HG02588 (cell line): Measurements from ENCODE around the gene MAP2K5.
"Not testable (repeated sequence)": the region's sequence is repeated elsewhere in the genome, so short reads cannot be mapped to it uniquely, and the experiment has no call there.

Experiments
- ATAC-seq: cut with Tn5 transposase; IDR thresholded peaks from one replicate; pipeline ENCODE4 v1.9.1; 2021; ENCODE audit warnings: mild to moderate bottlenecking, moderate library complexity; ENCODE audit not compliant: unreplicated experiment

MAP2K5 gene

DNA sequence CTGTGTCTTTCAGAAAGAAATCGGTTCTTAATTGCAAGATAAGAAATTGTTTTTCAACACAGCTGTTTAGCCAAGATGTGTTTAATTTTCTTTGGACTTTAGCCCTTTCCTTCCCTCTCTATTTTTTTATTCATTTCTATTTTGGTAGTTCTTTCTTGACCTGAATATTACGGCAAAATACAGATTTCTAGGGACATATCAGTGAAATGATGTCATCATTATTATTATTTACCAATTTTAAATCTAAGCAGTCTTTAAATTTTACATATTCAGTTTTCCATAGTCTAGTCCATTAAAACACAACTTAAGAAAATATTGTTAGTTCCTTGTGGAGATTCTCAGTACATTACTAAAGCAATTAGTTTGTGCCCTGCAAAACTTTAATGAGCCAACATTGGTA, 104.3 kb downstream of the MAP2K5 start:
- no peak for ATAC-seq

DNA sequence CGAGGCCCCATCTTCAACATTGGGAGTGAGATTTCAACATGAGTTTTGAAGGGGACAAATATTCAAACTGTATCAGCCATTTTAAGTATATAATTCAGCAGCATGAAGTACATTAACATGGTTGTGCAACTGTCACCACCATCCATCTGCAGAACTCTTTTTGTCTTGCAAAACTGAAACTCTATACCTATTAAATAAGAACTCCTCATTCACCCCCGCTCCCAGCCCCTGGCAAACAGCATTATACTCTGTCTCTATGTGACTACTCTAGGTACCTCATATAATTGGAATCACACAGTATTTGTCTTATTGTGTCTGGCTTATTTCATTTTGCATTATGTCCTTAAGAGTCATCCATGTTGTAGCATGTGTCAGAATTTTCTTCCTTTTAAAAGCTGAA, 110.1 kb downstream of the MAP2K5 start:
- no peak for ATAC-seq

DNA sequence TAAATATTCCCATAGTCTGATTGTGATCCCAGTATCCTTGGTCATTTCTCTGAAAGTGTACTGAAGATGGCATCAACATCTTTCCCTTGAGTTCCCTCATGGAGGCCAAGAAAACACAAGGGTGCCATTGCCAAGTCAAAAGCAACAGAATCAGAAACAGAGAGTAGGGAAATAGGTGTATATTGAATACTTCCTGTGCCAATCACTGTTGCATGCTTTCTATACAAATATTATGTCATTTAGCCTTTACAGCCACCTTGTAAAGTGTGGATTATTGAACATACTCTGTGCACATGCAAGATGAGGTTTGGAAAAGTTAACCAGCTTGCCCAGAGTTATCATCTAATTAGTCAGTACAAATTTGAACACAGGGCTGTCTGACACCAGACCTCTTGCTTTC, 117.9 kb downstream of the MAP2K5 start:
- ATAC-seq = no peak

DNA sequence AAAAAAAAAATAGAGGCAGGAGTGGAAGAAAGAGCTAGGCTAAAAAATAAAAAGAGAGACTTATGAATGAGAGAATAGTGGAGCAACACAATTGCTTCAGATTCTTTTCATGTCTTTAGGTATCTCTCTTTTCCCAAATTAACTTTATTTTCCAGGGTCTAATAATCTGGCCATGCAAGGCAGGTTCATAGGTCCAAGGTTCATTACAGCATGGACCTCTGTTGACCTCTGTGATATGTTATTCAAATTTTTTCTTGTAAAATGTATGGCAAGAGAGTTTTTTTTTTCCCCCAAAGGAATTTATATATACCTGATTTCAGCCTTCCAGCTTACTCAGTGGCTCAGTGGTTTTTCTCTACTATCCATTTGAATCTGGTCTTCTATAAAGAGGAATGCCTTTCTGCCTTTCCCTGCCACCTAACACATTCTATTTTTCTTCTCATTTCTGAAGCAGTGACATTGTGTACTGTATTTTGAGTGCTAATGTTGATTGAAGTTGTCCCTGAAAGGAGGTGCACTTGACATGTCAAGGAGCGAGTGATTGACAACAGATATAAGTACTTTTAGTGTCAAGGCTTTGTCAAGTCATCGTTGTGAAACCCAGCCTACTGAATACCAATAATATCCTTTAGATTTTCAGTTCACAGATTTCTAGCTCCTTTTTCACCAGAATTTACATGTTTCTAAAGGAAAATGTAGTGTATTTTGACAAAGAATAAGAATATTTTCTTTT, 118.5 kb downstream of the MAP2K5 start:
- ATAC-seq = no peak

DNA sequence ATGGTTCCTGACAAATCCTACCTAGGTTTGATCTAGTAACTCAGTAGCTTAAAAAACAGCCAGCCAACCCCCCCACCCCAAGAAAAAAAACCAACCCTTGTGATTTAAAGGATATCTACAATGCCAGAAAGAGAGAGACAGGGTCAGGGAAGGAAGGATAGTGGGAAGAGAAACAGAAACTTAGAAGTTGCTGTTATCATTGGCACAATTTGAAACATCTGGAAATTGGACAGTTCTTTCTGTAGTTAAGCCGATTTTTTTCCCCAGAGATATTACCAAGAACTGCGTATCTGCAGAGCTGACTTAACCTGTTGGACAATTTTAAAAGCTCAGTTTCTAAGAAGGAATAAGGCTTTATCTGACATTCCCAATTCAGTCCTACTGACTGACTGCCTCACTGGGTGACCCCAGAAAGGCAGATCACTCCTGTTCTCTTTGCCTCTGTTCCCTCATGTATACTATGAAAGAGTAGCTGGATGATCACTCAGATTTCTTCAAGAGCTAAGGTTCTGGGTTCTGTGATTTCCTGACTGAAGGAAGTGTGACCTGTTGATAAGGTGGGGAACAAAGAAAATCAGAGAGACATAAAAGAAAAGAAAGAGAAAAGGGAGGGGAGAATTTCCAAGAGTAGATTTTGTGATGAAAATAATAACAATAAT, 128.3 kb downstream of the MAP2K5 start:
- no peak for ATAC-seq

DNA sequence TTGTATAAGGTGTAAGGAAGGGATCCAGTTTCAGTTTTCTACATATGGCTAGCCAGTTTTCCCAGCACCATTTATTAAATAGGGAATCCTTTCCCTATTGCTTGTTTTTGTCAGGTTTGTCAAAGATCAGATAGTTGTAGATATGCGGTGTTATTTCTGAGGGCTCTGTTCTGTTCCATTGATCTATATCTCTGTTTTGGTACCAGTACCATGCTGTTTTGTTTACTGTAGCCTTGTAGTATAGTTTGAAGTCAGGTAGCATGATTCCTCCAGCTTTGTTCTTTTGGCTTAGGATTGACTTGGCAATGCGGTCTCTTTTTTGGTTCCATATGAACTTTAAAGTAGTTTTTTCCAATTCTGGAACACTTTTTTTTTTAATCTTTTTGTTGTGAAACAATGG, 130.3 kb downstream of the MAP2K5 start:
- not testable (repeated sequence) for ATAC-seq

DNA sequence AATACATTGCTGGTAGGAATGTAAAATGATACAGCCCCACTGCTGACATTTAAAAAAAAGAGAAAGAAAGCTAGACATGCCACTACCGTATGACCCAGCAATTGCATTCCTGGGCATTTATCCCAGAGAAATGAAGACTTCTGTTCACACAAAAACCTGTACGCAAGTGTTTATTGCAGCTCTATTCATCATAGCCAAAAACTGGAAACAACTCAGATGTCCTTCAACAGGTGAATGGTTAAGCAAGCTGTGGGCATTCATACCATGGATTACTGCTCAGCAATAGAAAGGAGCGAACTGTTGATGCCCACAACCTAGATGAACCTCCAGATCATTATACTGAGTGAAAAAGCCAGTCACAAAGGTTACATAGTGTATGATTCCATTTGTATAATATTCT, 132.5 kb downstream of the MAP2K5 start:
- ATAC-seq = no peak

DNA sequence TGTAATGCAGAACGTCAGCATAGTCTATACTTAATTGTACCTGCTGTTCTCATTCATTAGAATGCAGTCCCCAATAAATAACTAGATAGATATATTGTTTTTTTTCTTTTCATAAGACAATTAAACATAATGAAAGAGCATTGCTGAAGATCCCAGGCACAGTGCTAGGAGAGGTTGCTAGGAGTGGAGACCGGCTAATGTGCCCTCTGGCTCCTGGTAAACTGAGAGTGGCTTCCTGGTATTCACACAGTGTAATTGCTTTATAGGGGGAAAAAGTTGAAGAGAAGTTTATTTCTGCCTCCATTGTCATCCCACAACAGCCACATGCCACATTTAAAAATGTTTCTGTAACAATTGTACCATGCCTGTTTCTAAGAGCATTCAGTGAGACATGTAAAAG, 135.6 kb downstream of the MAP2K5 start:
- ATAC-seq = no peak

DNA sequence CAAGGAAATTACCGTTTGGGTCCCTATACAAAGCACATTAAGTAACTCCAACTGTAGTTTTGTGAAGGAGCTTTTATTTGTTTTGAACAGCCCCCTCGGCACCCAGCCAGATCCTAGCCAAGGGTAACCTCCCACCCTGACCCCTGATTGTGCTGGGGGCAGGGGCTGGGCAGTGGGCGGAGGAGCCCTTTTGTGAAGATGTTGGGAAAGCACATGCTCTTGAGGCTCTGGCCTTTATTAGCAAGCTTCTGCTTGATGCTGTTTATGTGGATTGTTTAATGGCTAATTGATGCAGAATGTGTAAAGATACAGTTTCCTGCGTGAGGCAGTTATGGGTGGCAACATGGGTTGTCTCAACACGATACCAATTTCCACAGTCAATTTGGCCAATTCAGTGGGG, 136.5 kb downstream of the MAP2K5 start:
- no peak for ATAC-seq

DNA sequence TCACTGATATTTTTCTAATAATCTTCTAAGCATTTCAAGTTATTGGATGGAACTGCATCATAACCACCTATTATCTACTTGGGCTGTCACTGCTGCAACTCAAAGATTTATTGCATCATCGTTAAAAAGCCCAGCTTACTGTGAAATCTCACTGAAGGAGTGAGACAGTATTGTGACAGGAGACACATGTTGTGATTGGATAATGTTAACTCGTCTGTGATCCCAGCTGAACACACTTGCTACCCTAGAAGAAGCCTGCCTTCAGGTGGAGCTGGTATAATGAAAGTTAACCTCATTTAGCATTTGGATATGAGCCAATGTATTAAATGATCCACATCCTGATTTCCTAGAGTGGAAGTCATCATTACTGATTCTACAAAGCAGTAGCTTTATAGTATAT, 138.1 kb downstream of the MAP2K5 start:
- no peak for ATAC-seq

DNA sequence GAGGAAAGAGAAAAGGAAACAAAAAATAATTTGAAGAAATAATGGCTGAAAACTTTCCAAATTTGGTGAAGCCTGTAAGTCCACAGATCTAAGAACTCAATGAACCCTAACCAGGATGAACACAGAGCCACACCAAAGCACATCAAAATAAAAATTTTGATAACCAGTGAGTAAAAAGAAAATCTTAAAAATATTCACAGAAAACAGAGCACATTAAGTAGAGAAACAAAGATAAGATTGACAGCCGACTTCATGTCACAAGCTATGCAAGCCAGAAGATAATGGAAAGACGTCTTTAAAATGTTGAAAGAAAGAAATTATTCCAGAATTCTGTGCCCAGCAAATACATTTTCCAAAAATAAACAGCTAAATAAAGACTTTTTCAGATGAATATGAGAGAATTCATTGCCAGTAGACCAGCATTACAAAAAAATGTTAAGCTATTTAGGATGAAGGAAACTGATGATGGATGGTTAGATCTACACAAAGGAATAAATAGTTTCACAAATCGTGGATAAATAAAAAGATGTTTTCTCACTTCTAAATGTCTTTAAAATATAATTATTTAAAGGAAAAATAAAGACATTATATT, 142.6 kb downstream of the MAP2K5 start:
- no peak for ATAC-seq

DNA sequence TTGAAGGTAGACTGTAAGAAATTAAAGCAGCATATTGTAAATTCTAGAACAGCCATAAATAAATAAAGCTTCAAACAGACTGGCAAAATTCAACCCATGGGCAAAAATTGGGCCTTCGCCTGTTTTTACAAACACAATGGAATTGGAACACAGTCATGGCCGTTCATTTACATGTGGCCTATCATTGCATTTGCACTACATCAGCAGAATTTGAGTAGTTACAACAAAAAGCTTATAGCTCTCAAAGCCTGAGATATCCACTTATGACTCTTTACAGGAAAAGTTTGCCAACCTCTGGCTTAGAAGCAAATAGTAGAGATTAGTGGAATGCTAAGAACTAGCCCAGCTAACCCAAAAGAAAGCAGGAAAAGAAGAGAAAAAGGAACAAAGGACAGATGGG, 143.2 kb downstream of the MAP2K5 start:
- no peak for ATAC-seq

DNA sequence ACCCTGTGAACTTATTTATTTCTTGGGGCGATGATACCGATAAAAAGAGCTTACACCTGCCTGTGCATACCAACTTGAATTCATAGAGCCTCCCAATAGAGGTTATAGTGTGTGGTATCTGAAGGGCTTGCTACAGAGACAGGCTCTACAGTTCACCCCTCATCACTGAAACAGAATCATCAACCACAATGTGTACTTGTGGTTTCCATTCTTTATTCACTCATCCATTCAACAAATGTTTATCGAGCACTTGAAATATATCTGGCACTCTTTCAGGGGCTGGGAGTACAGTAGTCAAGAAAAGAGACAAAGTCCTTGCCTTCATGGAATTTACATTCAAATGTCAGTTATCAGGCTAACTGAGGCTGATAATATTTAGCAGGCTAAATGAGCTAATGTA, 148.4 kb downstream of the MAP2K5 start:
- ATAC-seq = no peak

DNA sequence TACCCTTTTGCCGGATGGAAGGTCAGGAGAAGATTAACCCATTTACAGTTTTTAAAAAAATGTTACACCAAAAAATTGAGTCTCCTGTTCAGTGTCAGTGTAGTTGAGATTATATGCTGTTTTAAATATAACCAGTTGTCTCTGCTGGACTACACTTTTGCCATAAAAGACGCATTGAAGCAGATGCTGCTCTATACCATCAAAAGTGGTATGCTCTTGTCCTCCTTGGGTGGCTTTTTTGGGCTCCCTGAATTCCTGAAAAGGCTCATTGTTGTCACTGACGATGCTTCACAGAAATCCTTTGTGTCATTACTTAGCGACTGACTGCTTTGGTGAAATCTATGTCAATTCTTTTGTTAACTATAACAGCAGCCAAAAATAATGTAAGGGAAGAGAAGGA, 148.9 kb downstream of the MAP2K5 start:
- ATAC-seq = no peak

DNA sequence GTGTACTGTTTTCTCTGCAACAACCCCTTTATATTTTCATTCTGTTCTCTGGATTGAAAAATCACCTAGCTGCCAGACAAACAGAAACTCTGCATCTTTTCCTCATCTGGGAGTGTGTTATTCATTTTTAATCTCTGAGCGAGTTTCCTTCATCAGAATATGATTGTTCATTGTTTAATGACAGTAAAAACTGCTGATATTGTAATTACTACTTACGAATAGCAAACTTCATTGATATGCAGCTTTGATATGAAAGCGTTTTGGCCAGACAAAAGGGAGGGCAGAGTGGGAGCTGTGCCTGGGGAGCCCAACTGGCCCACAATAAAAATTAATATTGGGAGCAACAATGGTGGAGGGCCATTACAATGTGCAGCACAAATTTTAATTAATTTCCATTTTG, 150.1 kb downstream of the MAP2K5 start:
- no peak for ATAC-seq

DNA sequence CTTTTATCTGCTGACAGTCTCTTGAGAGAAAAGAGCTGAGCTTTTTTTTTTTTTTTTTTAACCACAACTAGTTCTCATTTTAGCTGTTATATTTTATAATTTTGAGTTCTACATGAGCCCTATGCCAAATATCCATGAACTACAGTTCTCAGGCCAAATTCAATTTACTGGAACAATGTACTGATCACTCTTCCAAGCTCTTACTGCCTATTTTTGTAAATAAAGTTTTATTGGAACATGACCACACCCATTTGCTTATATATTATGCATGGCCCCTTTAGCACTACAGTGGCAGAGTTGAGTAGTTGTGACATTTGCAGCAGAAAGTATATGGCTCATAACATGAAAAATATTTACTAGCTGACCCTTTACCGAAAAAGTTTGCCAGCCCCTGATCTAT, 153.6 kb downstream of the MAP2K5 start:
- no peak for ATAC-seq

DNA sequence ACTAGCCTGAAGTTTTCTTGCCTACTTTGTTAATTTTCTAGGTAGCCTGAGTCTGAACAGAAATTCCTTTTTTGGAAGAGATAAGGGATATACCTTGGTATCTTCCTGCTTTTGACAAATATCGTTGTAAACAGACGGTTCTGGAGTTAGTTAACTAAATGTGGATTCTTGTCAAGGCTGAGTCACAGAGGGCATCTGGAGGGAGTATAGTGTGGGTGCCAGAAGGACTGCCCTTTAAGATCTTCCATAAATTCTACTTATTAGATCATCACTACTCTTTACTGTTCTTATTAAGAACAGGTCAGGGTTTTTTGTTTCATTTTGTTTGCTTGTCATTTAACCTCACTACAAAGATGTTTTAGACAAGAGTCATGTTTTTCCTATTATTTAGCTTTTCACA, 157.5 kb downstream of the MAP2K5 start:
- no peak for ATAC-seq

DNA sequence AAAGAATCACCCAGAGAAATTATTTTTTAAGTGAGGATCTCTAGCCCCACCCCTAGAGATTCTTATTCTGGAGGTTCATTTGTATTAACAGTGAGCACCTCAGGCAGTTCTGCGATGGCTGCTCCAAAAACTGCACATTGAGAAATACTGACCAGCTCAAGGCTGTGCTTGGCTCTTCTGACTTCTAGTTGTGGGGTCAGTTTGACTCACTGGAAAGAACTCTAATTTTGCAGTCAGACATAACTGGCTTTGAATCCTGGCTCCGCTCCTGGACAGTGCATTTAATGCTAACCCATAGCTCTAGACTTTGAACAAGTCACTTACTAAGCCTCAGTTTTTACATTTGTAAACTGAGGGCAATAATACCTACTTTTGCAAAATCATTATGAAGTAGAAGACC, 159.2 kb downstream of the MAP2K5 start:
- no peak for ATAC-seq

DNA sequence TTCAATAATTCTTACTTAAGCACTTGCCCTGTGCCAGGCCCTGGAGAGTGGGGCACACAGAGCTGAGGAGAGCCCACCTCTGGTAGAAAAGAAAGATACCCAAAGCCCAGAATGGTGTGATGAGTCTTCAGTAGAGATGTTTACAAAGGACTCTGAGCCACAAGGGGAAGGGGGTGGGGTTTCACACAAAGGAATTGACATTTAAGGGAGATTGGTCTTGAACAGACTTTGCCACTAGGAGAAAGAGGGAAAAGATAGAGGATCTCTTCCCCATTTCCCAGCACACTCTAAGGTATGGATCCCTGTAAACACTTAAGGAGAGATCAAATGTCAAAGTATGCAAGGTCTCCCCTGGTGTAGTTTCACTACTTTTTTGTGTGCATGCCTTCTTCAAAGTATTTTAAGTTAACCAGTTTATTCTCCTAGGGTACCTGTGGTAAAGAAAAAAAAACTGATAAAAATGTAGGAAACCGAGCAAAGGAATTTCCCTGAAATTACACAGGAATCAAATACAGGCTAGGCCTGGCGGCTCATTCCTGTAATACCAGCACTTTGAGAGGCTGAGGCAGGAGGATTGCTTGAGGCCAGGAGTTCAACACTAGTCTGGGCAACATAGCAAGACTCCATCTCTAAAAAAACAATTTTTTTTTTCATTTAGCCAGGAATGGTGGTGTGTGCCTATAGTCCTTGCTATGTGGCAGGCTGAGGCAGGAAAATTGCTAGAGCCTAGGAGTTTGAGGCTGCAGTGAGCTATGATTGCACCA, 165.2 kb downstream of the MAP2K5 start:
- ATAC-seq = no peak

DNA sequence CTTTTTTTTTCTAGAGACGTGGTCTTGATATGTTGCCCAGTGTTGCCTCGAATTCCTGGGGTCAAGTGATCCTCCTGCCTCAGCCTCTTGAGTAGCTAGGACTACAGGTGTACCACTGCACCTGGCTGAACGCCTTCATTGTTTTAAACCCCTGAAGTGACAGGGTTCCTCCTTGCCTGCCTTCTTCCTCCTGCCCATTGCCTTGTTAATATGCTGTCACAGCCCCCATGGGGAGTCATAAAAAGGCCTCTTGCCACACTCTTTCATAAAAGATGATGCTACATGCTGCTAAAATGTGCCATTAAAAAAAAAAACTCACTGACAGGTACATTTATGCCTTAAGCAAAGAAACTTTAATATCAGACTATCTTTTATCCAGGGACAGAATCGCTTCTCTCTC, 166.0 kb downstream of the MAP2K5 start:
- no peak for ATAC-seq

DNA sequence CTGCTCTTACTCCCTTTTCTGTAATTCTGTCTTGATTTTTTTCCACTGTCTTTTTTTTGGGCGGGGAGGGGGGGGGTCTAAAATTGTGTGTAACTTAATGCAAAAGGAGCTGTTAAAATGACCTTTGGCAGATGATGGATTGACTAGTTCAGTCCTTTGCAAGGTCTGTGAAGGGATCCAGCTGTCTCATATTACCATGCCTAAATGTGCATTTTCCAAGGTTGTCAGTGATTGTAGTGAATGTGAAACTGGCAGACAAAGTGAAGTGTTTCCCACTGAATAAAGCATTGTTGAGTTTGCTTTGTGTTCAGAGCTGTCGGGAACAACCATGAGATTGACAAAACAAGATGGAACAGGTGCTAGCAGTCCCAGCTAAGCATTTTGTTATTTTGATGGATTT, 172.7 kb downstream of the MAP2K5 start:
- no peak for ATAC-seq

DNA sequence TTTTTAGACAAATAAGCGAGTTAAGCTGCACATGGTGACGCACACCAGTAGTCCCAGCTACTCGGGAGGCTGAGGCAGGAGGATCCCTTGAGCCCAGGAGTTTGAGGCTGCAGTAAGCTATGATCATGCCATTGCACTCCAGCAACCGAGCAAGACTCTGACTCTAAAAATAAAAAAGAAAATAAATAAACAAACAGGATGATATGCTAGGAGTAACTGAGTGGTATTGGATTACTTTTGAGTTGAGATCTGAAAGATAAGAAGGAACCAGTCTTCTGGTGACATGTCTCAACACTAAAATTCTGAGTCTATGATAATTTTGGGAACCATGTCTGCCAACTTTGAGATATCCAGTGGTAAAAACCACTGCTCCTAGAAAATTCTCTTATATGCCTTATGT, 173.7 kb downstream of the MAP2K5 start:
- ATAC-seq = no peak
